Head of caudate nucleus (tissue), 42 donors: ENCODE measurements around the gene SKA1.

Experiments used
- DNase-seq, 42 donors: peaks; one replicate each; pipeline versions ENCODE4 v3.0.0 to v3.0.0-alpha.2; 2020 to 2021; ENCODE audit warnings: mixed read lengths in 7 of 42
- intact Hi-C: fragments of 100-400 bp; cut with DNase I; formaldehyde crosslinking; loops from one replicate; pipeline ENCODE4 v1.15.0; 2022

SKA1 gene, protein sequence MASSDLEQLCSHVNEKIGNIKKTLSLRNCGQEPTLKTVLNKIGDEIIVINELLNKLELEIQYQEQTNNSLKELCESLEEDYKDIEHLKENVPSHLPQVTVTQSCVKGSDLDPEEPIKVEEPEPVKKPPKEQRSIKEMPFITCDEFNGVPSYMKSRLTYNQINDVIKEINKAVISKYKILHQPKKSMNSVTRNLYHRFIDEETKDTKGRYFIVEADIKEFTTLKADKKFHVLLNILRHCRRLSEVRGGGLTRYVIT

DNA sequence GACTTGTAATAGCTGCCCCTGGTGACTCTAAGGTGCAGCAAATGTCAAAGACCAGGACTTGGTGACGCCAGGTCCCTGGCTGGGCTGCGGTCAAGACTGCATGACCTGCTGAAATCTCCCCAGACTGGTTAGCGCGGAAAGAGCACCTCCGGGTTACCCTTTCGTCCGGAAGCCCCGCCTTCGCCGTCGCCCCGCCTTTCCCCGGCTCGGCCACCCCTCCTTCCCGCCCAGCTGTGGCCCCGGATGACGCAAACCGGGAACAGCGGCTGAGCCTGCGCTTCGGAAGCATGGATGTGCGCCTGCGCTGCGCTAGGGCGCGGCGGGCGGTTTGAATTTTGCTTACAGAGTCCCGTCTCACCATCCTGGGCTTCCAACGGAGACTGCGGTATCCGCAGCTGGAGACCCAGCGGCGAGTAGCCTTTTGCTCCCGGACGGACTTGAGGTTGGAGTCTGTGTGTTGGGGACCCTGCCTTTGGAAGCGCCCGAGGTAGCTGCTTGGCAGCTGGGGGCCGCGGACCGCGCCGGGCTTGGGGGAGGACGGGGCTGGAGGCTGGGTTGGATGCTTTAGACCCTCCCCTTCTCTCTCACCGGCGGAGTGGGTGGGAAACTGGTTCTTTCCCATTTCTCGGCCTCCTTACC lies at the start of gene SKA1:
SKA1 (plus strand) TSS at position 294 of the 639 bp plus-strand sequence. CDS start 785 bp downstream, outside the sequence.
- DNase-seq, result peak; percentile 78 to 96 (median 92)
- intact Hi-C loops, result loop anchor here (5.0 kb wide), 1 partner anchor 93 kb away; the partner anchor contains the start of gene MBD1

GRCh38 chr18:50327983-50328382 lies 46.9 kb upstream of the SKA1 start:
- intact Hi-C loops, result no loop called here
- no peak for DNase-seq

DNA sequence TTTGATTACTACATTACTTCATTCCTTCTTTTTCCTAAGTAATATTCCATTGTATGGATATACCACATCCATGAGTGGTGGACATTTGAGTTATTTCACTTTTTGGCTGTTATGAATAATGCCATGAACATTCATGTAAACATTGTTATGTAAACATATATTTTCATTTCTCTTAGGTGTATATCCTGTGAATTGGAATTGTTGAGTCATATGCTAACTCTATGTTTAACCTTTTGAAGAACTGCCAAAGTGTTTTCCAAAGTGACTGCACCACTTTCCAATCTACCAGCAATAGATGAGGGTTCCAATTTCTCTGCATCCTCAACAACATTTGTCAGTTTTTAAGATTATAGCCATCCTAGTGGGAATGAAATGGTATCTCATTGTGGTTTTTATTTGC lies 44.7 kb upstream of the SKA1 start:
- intact Hi-C loops, result no loop called here
- DNase-seq, result no peak

DNA sequence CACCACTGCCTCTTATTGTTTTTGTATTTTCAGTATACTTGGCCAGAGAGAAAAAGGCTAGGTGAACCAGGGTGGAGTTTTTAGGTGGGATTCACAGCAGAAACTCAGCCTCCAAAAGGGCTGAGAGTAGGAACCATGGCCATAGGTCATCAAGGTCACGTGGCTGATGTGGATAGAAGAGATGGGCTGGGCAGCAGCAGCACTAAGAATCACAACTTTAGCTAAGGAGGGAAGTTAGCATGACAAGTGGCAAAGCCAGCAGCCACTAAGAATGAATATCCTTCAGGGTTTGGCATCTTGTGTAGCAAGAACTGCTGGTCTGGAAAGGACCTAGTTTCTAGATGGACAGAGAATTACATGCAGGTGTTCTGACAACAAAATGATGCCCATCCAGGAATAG lies 43.2 kb upstream of the SKA1 start:
- no peak for DNase-seq
- intact Hi-C loops, result no loop called here

GRCh38 chr18:50334546-50335152 lies 40.2 kb upstream of the SKA1 start:
- DNase-seq, result no peak
- intact Hi-C loops, result no loop called here

GRCh38 chr18:50338122-50338521 lies 36.7 kb upstream of the SKA1 start:
- intact Hi-C loops, result no loop called here
- no peak for DNase-seq

GRCh38 chr18:50338715-50339114 lies 36.1 kb upstream of the SKA1 start:
- intact Hi-C loops, result no loop called here
- DNase-seq, result no peak

GRCh38 chr18:50340078-50340477 lies 34.8 kb upstream of the SKA1 start:
- intact Hi-C loops, result no loop called here
- no peak for DNase-seq

GRCh38 chr18:50341443-50341842 lies 33.4 kb upstream of the SKA1 start:
- intact Hi-C loops, result no loop called here
- no peak for DNase-seq

DNA sequence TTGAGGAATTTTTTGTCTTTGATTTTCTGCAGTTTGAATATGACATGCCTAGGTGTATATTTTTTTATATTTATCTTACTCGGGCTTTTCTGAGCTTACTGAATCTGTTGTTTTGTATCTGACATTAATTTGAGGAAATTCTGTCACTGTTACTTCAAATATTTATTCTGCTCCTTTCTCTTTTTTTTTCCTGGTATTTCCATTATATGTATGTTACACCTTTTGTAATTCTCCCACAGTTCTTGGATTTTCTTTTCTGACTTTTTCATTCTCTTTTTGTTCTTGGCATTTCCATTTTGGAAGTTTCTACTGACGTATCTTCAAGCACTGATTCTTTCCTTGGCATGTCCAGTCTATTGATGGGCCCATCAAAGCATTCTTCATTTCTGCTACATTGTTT lies 24.1 kb upstream of the SKA1 start:
- intact Hi-C loops, result no loop called here

GRCh38 chr18:50356036-50356945 lies 18.6 kb upstream of the SKA1 start:
- DNase-seq, result no peak
- intact Hi-C loops, result no loop called here

More for the DNA sequence above, 24.1 kb upstream of the SKA1 start:
- DNase-seq, result no peak

DNA sequence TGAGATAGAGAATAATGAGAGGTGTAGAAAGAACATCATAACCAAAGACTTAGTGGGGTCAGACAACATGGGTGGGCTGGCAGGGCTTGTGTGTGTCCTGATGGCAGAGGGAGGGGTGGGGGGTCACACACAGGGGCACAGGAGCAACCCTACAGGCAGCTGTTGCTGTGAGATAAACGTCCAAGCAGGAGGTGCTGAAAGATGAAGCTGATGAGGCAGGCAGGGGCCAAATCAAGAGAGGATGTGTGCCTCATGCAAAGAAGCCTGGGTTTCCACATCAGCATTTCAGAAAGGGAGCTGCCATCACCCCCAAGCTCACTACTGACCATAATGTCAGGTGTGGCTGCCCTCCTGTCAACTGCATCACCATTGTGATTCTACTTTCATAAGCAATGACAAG lies 16.0 kb upstream of the SKA1 start:
- no peak for DNase-seq
- intact Hi-C loops, result no loop called here

GRCh38 chr18:50359806-50360205 lies 15.0 kb upstream of the SKA1 start:
- DNase-seq, result no peak
- intact Hi-C loops, result no loop called here

DNA sequence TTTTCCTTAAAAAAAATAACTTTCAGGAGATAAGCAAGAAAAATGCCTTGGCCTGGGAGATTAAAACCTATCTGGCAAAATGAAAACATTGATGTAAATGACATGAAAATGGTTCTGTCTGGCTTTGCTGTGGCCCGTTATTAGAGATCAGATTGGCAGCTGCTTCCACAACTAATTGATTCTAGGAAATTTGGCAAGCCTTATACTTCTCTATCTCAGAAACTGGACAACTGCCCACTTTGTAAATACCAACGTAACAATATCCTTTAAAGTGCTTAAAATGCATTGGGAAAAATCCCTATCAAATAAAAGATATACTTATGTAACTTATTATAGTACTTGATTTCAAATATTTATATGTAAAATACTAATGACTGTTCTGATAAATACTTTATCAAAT lies 14.2 kb upstream of the SKA1 start:
- no peak for DNase-seq
- intact Hi-C loops, result no loop called here

- no peak for DNase-seq
- intact Hi-C loops, result no loop called here
These were observed 5.2 kb upstream of the SKA1 start for GRCh38 chr18:50369672-50370071.

DNA sequence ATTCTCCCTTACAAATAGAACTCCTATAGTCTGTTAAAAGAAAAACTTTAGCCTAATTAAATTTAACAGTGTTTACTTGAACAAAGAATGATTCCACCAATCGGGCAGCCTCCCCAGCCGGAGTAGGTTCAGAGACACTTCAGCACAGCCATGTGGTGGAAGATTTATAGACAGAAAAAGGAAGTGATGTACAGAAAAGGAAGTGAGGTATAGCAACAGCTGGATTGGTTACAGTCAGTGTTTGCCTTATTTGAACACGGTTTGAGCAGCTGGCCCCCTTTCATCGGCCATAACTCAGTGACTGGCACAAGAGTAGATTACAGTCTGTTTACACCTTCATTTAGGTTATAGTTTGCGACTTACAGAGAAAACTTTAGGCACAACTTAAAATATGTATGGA lies 2.1 kb upstream of the SKA1 start:
- no peak for DNase-seq
- intact Hi-C loops, result no loop called here

GRCh38 chr18:50373561-50374219 lies 1.2 kb upstream of the SKA1 start:
- no peak for DNase-seq
- intact Hi-C loops, result no loop called here

- intact Hi-C loops, result no loop called here
These were observed 560 bp upstream of the SKA1 start for GRCh38 chr18:50374220-50374752.

More at GRCh38 chr18:50374220-50374752, 560 bp upstream of the SKA1 start:
- DNase-seq, result peak in 2 of 42 donors; percentile 2 to 15
